Posterior cingulate gyrus (tissue), 11 donors: ENCODE results near the gene OR6B2.
"Not testable (repeated sequence)": the region's sequence is repeated elsewhere in the genome, so short reads cannot be mapped to it uniquely, and the experiment has no call there.

Experiments used
- DNase-seq, 10 donors: peaks; one replicate each; pipeline versions ENCODE4 v3.0.0 to v3.0.0-alpha.2; 2020 to 2021; ENCODE audit warnings: mixed read lengths in 3 of 10
- intact Hi-C: fragments of 100-400 bp; cut with DNase I; formaldehyde crosslinking; loops from one replicate; pipeline ENCODE4 v1.15.1; 2023

The OR6B2 gene

GRCh38 chr2:240030379-240031094, at the start of gene OR6B2:
Gene OR6B2, minus strand, starts transcription at chr2:240030429. Its CDS starts 0 bp downstream, at chr2:240030429.
- intact Hi-C loops, result no loop called here
- DNase-seq, result peak in 1 of 10 donors; percentile 52

GRCh38 chr2:240078631-240079030, 48.4 kb upstream of the OR6B2 start:
- no peak for DNase-seq
- intact Hi-C loops, result no loop called here

GRCh38 chr2:240077442-240077841, 47.2 kb upstream of the OR6B2 start:
- intact Hi-C loops, result no loop called here
- DNase-seq, result no peak

- intact Hi-C loops, result no loop called here
Measured at GRCh38 chr2:240074545-240074944, 44.3 kb upstream of the OR6B2 start.

GRCh38 chr2:240070907-240071306, 40.7 kb upstream of the OR6B2 start:
- DNase-seq, result no peak
- intact Hi-C loops, result no loop called here

More at GRCh38 chr2:240074545-240074944, 44.3 kb upstream of the OR6B2 start:
- no peak for DNase-seq

GRCh38 chr2:240069829-240070228, 39.6 kb upstream of the OR6B2 start:
- DNase-seq, result no peak
- intact Hi-C loops, result no loop called here

GRCh38 chr2:240068193-240068592, 38.0 kb upstream of the OR6B2 start:
- intact Hi-C loops, result no loop called here
- no peak for DNase-seq

GRCh38 chr2:240066489-240066888, 36.3 kb upstream of the OR6B2 start:
- no peak for DNase-seq
- intact Hi-C loops, result no loop called here

GRCh38 chr2:240064898-240065297, 34.7 kb upstream of the OR6B2 start:
- intact Hi-C loops, result no loop called here
- no peak for DNase-seq

GRCh38 chr2:240060977-240061591, 30.9 kb upstream of the OR6B2 start:
- intact Hi-C loops, result loop anchor here (1.0 kb wide), 1 partner anchor 82 kb away; no protein-coding TSS in a partner anchor
- peak in 3 of 10 donors; percentile 32 to 61 (median 34) for DNase-seq

GRCh38 chr2:240056678-240057077, 26.4 kb upstream of the OR6B2 start:
- peak in 2 of 10 donors; percentile 52 to 74 for DNase-seq
- intact Hi-C loops, result no loop called here

GRCh38 chr2:240055177-240055917, 25.1 kb upstream of the OR6B2 start:
- DNase-seq, result no peak
- intact Hi-C loops, result no loop called here

- peak in 1 of 10 donors; percentile 79 for DNase-seq
- intact Hi-C loops, result no loop called here
Measured at GRCh38 chr2:240053173-240054155, 23.2 kb upstream of the OR6B2 start, which contains the start of gene OR6B3. Gene OR6B3, minus strand, starts transcription at chr2:240053521.

GRCh38 chr2:240052524-240052923, 22.3 kb upstream of the OR6B2 start:
- intact Hi-C loops, result no loop called here
- peak in 2 of 10 donors; percentile 49 to 69 for DNase-seq

- DNase-seq, result no peak
Measured at GRCh38 chr2:240051697-240052096, 21.5 kb upstream of the OR6B2 start.

GRCh38 chr2:240050278-240050677, 20.0 kb upstream of the OR6B2 start:
- intact Hi-C loops, result no loop called here
- no peak for DNase-seq

More at GRCh38 chr2:240051697-240052096, 21.5 kb upstream of the OR6B2 start:
- intact Hi-C loops, result no loop called here

- DNase-seq, result peak in 1 of 10 donors; percentile 57
- intact Hi-C loops, result no loop called here
Measured at GRCh38 chr2:240048237-240048636, 18.0 kb upstream of the OR6B2 start.

- intact Hi-C loops, result no loop called here
- no peak for DNase-seq
Measured at GRCh38 chr2:240045098-240045497, 14.9 kb upstream of the OR6B2 start.

- peak in 1 of 10 donors; percentile 61 for DNase-seq
- intact Hi-C loops, result not testable (repeated sequence)
Measured at GRCh38 chr2:240044096-240044495, 13.9 kb upstream of the OR6B2 start.
